ACHN (cell line): Measurements from ENCODE around the gene HS6ST1.

Experiments used
- DNase-seq: peaks from one replicate; pipeline ENCODE4 v3.0.0-alpha.2; 2015
- in situ Hi-C: cut with HindIII; loops from 2 replicates; pipeline ENCODE4 v1.10.0; 2017; ENCODE audit warnings: low sequenced_read_pairs, low pct_ligation_motif_present, low pct_unique_long_range_greater_than_20kb

Gene HS6ST1

DNA sequence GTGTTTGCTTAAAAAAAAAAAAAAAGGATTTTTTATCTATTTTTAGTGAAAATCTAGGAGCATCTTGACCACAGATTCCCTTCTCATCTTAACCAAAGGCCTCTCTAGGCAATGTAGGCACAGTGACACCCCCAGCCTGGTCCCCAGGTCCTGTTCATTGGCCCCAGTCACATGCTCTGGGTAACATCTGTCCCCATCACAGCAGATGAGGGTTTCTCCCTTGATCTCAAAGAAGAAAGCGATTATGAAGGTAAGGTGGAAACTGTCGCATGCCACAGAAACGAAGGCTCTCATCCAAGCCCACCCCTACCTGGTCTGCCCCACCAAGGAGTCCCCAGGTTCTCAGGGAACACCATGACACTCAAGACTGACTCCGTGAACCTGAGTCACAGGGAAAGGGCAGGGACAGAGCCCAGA is 4.7 kb downstream of the HS6ST1 start:
- DNase-seq, result no peak

DNA sequence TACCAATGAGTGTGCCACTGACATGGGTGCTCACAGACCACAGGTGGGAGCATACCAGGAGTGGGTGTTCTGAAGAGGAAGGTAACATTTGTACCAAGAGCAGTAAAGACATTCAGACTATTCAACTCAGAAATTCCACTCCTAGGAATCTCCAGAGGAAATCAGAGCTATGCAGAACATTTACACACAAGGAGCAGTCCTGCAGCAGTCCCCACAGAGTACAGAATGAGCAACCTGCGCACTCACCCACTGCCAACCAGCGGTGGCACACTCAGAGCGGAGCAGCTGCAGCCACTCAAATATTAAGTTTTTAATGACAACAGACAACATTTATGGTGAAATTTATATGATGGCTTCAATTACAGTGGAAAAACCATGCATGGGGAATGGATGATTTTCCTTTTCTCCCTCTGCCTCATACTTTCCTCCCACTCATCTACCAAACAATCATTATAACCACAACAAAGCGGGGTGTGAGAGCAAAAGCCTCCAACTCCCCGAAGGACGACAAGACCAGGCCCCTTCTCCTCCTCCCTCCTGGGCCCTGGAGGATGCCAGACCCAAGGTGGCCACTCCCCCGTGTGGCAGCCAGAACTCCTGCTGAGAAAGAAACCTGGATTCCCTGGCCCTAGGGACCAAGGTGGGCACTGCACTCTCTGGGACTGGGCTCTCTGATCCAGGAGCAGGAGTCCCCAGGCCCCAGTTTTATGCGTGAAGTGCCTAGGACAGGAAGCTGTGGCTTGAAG is 5.4 kb downstream of the HS6ST1 start:
- in situ Hi-C loops, result no loop called here
- peak; percentile 35 for DNase-seq

More for the DNA sequence above, 4.7 kb downstream of the HS6ST1 start:
- in situ Hi-C loops, result no loop called here

- in situ Hi-C loops, result no loop called here
- DNase-seq, result no peak
These were observed 6.3 kb downstream of the HS6ST1 start for GRCh38 chr2:128312411-128312810.

GRCh38 chr2:128311755-128312341 is 6.8 kb downstream of the HS6ST1 start:
- DNase-seq, result no peak
- in situ Hi-C loops, result no loop called here

GRCh38 chr2:128311216-128311754 is 7.4 kb downstream of the HS6ST1 start:
- DNase-seq, result no peak
- in situ Hi-C loops, result no loop called here

- in situ Hi-C loops, result no loop called here
- no peak for DNase-seq
These were observed 7.9 kb downstream of the HS6ST1 start for GRCh38 chr2:128310761-128311160.

DNA sequence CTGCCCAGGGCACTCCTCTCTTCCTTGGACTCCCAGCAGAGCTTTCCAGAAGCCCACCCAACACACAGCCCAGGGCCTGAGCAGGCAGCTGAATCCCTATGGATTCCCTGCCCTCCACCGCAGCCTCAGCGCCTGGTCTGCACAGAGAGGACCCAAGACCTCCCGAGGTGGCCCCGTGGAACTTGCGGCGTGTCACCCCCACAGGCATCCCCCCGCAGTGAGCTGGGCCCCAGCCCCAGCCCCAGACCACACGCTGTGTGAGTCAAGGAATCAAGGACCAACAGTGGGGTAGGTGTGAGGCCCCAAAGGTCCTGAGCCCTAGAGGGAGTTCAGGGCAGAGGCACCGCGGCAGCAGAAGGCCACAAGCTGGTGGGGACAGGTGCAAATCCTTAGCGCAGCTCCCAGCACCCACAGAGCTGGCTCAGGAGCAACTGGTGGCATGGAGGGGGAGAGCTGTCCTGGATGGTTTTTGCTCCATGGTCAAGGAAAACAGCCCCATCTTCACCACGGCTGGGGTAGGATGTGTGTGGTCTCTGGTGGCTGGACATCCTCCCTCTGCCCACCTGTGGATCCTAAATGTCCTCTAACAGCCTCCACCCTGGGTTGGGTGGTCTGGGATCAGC is 8.5 kb downstream of the HS6ST1 start:
- no peak for DNase-seq
- in situ Hi-C loops, result no loop called here

DNA sequence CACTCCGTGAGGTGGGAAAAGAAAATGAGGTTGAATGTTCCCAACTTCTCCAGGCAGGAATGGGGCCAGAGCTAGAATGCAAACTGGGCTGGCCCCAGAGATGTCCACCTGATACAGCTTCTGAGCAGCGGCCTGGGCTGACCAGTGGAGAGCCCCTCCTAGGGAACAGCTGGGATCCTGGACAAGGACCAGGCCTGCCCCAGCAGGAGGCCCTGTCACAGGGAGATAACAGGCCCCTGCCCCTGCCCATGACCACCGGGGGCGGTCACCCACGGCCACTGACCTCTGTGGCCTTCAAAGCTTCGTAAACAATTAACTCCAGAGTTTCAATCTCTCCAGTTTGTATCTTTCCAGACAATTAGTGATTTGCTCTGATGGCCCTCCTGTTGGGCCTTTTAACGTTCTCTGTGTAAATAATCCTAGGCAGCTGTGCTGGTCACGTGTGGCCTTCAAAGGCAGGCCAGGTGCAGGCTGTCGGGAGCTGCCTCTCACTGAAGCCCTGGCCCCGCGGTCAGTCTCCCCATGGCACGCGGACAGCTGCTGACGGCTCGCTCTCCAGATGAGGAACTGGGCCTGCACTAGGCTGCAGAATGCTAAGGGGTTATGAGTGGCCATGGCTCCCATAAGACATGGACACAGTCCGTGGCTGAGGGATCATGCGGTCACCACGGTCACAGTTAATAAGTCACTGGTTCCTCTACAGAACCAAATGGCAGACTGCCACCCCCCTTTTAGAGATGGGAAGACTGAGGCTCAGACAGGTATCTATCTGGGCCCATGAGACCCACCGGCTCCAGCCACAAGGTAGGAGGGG is 9.2 kb downstream of the HS6ST1 start:
- DNase-seq, result no peak
- in situ Hi-C loops, result no loop called here

DNA sequence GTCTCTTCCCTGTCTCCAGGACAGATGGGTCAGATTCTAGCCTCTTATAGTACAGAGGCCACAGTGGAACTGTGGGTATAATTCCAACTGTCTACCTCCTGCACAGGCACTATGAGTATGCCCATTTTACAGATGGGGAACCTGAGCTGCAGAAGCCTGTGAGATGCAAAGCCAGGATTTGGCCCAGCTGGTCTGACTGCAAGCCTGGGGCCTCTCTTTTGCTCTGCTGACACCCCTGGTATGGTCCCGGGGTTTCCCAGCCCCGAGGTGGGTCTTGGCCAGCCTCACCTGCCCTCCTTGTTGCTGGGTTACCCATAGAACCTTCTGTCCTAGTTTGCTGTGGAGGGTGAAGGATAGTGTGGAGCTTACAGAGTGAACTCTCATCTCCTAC is 9.8 kb downstream of the HS6ST1 start:
- in situ Hi-C loops, result no loop called here
- no peak for DNase-seq

DNA sequence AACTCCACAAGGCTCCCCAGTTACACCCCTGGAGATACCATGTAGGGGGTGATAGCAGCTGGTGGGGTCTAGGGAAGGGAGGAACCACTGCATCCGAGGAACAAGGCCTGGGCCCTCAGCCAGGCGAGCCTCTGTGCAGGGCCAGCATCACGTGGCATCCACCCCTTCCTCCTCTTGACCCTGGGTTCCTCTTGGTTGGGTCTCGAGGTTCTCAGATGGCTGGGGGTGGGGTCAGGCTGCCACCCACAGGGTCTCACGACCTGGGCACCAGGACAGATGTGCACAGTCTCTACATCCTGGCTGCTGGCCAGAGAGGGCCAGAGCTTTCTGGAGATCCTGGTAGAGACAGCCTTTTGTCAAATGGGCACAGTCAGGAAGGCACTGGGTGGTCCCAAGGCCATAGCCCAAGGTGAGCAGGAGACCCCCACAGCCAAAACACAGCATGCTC is 10.4 kb downstream of the HS6ST1 start:
- DNase-seq, result no peak
- in situ Hi-C loops, result no loop called here

DNA sequence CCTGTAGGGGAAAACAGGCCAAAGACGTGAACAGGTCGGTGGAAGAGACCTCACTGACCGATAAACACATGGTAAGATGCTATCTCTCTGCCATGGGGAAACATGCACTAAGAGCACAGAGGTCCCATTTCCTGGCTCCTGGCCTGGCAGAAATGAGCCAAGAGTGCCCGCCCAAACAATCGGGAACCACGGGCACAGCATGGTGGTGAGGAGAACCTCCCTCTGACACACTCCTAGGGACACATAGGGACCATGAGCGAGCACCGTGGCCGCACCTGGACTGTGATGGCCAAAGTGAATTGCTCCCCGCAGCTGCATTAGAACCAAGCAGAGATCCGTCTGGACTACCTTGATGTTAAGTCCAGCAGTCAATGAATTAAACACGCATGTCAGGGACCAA is 11.1 kb downstream of the HS6ST1 start:
- in situ Hi-C loops, result no loop called here

GRCh38 chr2:128306931-128307460 is 11.7 kb downstream of the HS6ST1 start:
- DNase-seq, result no peak
- in situ Hi-C loops, result no loop called here

More for the DNA sequence above, 11.1 kb downstream of the HS6ST1 start:
- no peak for DNase-seq

- in situ Hi-C loops, result no loop called here
- DNase-seq, result no peak
These were observed 12.4 kb downstream of the HS6ST1 start for GRCh38 chr2:128306081-128306930.

- in situ Hi-C loops, result no loop called here
- DNase-seq, result no peak
These were observed 13.1 kb downstream of the HS6ST1 start for GRCh38 chr2:128305555-128306080.

GRCh38 chr2:128304715-128305554 is 13.7 kb downstream of the HS6ST1 start:
- peak; percentile 72 for DNase-seq
- in situ Hi-C loops, result no loop called here

DNA sequence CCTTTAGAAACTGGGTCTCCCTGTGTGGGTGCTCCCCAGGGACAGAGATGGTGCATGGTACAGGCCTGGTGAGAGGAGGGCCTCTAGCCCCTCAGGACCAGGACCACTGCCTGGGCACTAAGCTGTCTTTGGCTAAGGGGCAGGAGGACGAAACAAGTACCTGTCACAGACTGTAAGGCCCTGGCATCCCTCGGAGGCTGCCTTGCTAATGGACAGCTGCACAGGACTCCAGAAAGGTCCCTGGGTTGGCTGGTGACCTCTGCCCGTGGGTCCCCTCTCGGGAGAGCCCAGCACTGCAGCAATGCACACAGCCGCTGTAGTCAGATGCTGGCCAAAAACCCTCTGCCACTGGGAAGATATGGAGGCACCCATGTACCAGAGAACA is 14.3 kb downstream of the HS6ST1 start:
- no peak for DNase-seq
- in situ Hi-C loops, result no loop called here

DNA sequence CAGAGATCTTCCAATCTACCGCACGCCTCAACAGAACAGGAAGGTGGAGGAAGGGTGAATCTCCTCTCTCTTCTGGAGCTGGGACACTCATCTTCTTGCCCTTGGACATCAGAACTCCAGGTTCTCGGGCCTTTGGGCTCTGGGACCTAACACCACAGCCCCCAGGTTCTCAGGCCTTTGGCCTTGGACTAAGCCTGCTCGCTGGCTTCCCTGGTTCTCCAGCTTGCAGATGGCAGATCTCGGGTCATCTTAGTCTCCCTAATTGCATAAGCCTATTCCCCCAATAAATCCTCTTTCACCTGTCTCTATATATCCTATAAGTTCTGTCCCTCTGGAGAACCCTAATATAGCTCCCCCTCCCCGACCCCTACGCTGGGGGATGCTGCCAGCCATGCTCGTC is 14.8 kb downstream of the HS6ST1 start:
- DNase-seq, result no peak
- in situ Hi-C loops, result no loop called here
